NCI-H526 treated with DMSO at 0.1 percent for 48 hours (cell line): ENCODE data around the gene RELN.
A peak's percentile ranks its signal among the peaks of the same experiment; 100 is the strongest.

Experiments
- DNase-seq: peaks from one replicate; lab custom pipeline; 2025; lab: John Stamatoyannopoulos, UW

RELN gene

GRCh38 chr7:103893350-103893749, 96.1 kb downstream of the RELN start:
- DNase-seq, result peak; percentile 87

- DNase-seq, result no peak
Observed at GRCh38 chr7:103889451-103889850, 100.0 kb downstream of the RELN start.

GRCh38 chr7:103888603-103889153, 100.8 kb downstream of the RELN start:
- no peak for DNase-seq

GRCh38 chr7:103887853-103888602, 101.4 kb downstream of the RELN start:
- no peak for DNase-seq

GRCh38 chr7:103887050-103887449, 102.4 kb downstream of the RELN start:
- no peak for DNase-seq

- no peak for DNase-seq
Observed at GRCh38 chr7:103879928-103880600, 109.4 kb downstream of the RELN start.

- DNase-seq, result no peak
Observed at GRCh38 chr7:103879411-103879810, 110.0 kb downstream of the RELN start.

- no peak for DNase-seq
Observed at GRCh38 chr7:103877565-103877964, 111.9 kb downstream of the RELN start.

- no peak for DNase-seq
Observed at GRCh38 chr7:103875718-103876117, 113.7 kb downstream of the RELN start.

- DNase-seq, result no peak
Observed at GRCh38 chr7:103871473-103871872, 118.0 kb downstream of the RELN start.

- no peak for DNase-seq
Observed at GRCh38 chr7:103870664-103871063, 118.8 kb downstream of the RELN start.

- no peak for DNase-seq
Observed at GRCh38 chr7:103867874-103868273, 121.6 kb downstream of the RELN start.

GRCh38 chr7:103866919-103867318, 122.5 kb downstream of the RELN start:
- peak; percentile 97 for DNase-seq

GRCh38 chr7:103865442-103865841, 124.0 kb downstream of the RELN start:
- no peak for DNase-seq

- DNase-seq, result no peak
Observed at GRCh38 chr7:103862302-103863035, 127.0 kb downstream of the RELN start.

GRCh38 chr7:103859709-103860108, 129.7 kb downstream of the RELN start:
- no peak for DNase-seq

- DNase-seq, result peak; percentile 74
Observed at GRCh38 chr7:103857435-103857834, 132.0 kb downstream of the RELN start.

- DNase-seq, result no peak
Observed at GRCh38 chr7:103856929-103857328, 132.5 kb downstream of the RELN start.

- DNase-seq, result no peak
Observed at GRCh38 chr7:103855671-103856070, 133.8 kb downstream of the RELN start.

GRCh38 chr7:103854611-103855010, 134.8 kb downstream of the RELN start:
- DNase-seq, result no peak

GRCh38 chr7:103851357-103851756, 138.1 kb downstream of the RELN start:
- no peak for DNase-seq

- no peak for DNase-seq
Observed at GRCh38 chr7:103843689-103844480, 145.6 kb downstream of the RELN start.
